Trophoblast cell (in vitro differentiated cells and primary cell): Measurements from ENCODE around the gene TGFBRAP1.

Source experiments
- DNase-seq, 2 donors: peaks; one replicate each; pipeline ENCODE4 v3.0.0-alpha.2; 2016
- H2AFZ ChIP-seq: 2 replicates; pipeline ENCODE4 v1.6.1; 2013; ENCODE audit warnings: low read length, moderate library complexity, mild to moderate bottlenecking; ENCODE audit not compliant: insufficient read depth, poor library complexity
- H2AK5ac ChIP-seq: 2 replicates; pipeline ENCODE4 v1.6.1; 2013; ENCODE audit warnings: mild to moderate bottlenecking, low read length
- H2BK120ac ChIP-seq: 2 replicates; pipeline ENCODE4 v1.6.1; 2013; ENCODE audit warnings: low read length, mild to moderate bottlenecking, moderate library complexity; ENCODE audit not compliant: insufficient read depth, poor library complexity
- H2BK12ac ChIP-seq: 2 replicates; pipeline ENCODE4 v1.6.1; 2013; ENCODE audit warnings: mild to moderate bottlenecking, low read length, moderate library complexity
- H2BK5ac ChIP-seq: 2 replicates; pipeline ENCODE4 v1.6.1; 2013; ENCODE audit warnings: low read length, low read depth, moderate library complexity, mild to moderate bottlenecking; ENCODE audit not compliant: poor library complexity
- H3K14ac ChIP-seq: 2 replicates; pipeline ENCODE4 v1.6.1; 2013; ENCODE audit warnings: mild to moderate bottlenecking, low read length
- H3K18ac ChIP-seq: 2 replicates; pipeline ENCODE4 v1.6.1; 2013; ENCODE audit warnings: mild to moderate bottlenecking, low read length
- H3K23ac ChIP-seq: 2 replicates; pipeline ENCODE4 v1.6.1; 2013; ENCODE audit warnings: low read length
- H3K27ac ChIP-seq: 2 replicates; pipeline ENCODE4 v1.5.1; 2013; ENCODE audit warnings: low read depth, mild to moderate bottlenecking, inconsistent platforms, low read length, moderate library complexity
- H3K27me3 ChIP-seq: 2 replicates; pipeline ENCODE4 v1.6.1; 2013; ENCODE audit warnings: inconsistent platforms, mild to moderate bottlenecking, low read length, moderate library complexity; ENCODE audit not compliant: insufficient read depth
- H3K36me3 ChIP-seq, 2 experiments: 1 replicate in 1 of 2; 2 replicates in 1 of 2; pipeline ENCODE4 v1.6.1; 2013; ENCODE audit warnings: low read length in 2 of 2, mild to moderate bottlenecking in 2 of 2, moderate library complexity in 1 of 2; ENCODE audit not compliant: insufficient read depth in 2 of 2, control insufficient read depth in 1 of 2
- H3K4ac ChIP-seq: 2 replicates; pipeline ENCODE4 v1.6.1; 2013; ENCODE audit warnings: low read depth, mild to moderate bottlenecking, low read length, moderate library complexity
- H3K4me1 ChIP-seq, 2 experiments: 1 replicate in 1 of 2; 2 replicates in 1 of 2; pipeline ENCODE4 v1.6.1; 2013; ENCODE audit warnings: low read length in 2 of 2, mild to moderate bottlenecking in 2 of 2, moderate library complexity in 1 of 2; ENCODE audit not compliant: insufficient read depth in 2 of 2, control insufficient read depth in 1 of 2
- H3K4me2 ChIP-seq: 2 replicates; pipeline ENCODE4 v1.6.1; 2013; ENCODE audit warnings: inconsistent platforms, mild to moderate bottlenecking, low read length, moderate library complexity
- H3K4me3 ChIP-seq: 2 replicates; pipeline ENCODE4 v1.5.1; 2013; ENCODE audit warnings: mild to moderate bottlenecking, low read depth, low read length, inconsistent platforms
- H3K79me1 ChIP-seq: one replicate; pipeline ENCODE4 v1.6.1; 2013; ENCODE audit warnings: low read length
- H3K79me2 ChIP-seq: 2 replicates; pipeline ENCODE4 v1.6.1; 2013; ENCODE audit warnings: low read length, mild to moderate bottlenecking; ENCODE audit not compliant: control insufficient read depth, insufficient read depth, poor library complexity
- H3K9ac ChIP-seq: 2 replicates; pipeline ENCODE4 v1.6.1; 2013; ENCODE audit warnings: mild to moderate bottlenecking, low read length
- H3K9me3 ChIP-seq: 2 replicates; pipeline ENCODE4 v1.6.1; 2013; ENCODE audit warnings: low read depth, mild to moderate bottlenecking, control low read depth, inconsistent platforms, low read length; ENCODE audit not compliant: insufficient read depth
- H4K12ac ChIP-seq: 2 replicates; pipeline ENCODE4 v1.6.1; 2013; ENCODE audit warnings: low read depth, mild to moderate bottlenecking, low read length, moderate library complexity
- H4K8ac ChIP-seq: 2 replicates; pipeline ENCODE4 v1.6.1; 2013; ENCODE audit warnings: low read depth, mild to moderate bottlenecking, low read length, moderate library complexity
- H4K91ac ChIP-seq: one replicate; pipeline ENCODE4 v1.6.1; 2013; ENCODE audit warnings: low read depth, mild to moderate bottlenecking, low read length, moderate library complexity
- WGBS: extraction: QIAGEN DNeasy Blood & Tissue Kit; methylation state at CpG from one replicate; pipeline ENCODE4 v1.1.7; 2013; ENCODE audit warnings: missing lambda C conversion rate; ENCODE audit not compliant: insufficient read length, insufficient coverage; ENCODE audit errors: extremely low coverage; 5-methylcytosine and 5-hydroxymethylcytosine counted together

TGFBRAP1 gene

GRCh38 chr2:105244451-105244850 lies 85.1 kb downstream of the TGFBRAP1 start:
- Histone ChIP-seq H3K79me2 (peaks cover 3% of the 10 kb centered on the region), H3K36me3 (no peaks in the 10 kb centered on the region), H3K9ac (no peak overlapping the region), H2AFZ (no peak overlapping the region), H3K4me3 (no peak overlapping the region), H3K27ac (no peak overlapping the region), H2BK5ac (no peak overlapping the region), H3K23ac (no peak overlapping the region), H3K4ac (no peak overlapping the region), H4K8ac (no peak overlapping the region), H2AK5ac (peak overlapping the region; percentile 57), H3K27me3 (no peaks in the 10 kb centered on the region), H3K9me3 (peaks cover 5% of the 10 kb centered on the region), H4K91ac (peak overlapping the region; percentile 67), H3K4me2 (no peak overlapping the region), H2BK12ac (peak overlapping the region; percentile 95), H2BK120ac (no peak overlapping the region), H3K79me1 (peaks cover 21% of the 10 kb centered on the region), H4K12ac (no peak overlapping the region), H3K4me1 (peaks cover 7 to 11% of the 10 kb centered on the region in 2 experiments), H3K18ac (no peak overlapping the region), H3K14ac (no peak overlapping the region)
- no peak for DNase-seq
- WGBS, result no CpG with 5 or more reads among the region's 3 CpGs

GRCh38 chr2:105243961-105244360 lies 85.6 kb downstream of the TGFBRAP1 start:
- H3K4me3 ChIP-seq, result no peak overlapping the region
- no peaks in the 10 kb centered on the region for H3K36me3 ChIP-seq
- H3K4me1 ChIP-seq, result peaks cover 7 to 11% of the 10 kb centered on the region in 2 experiments
- H3K27me3 ChIP-seq, result no peaks in the 10 kb centered on the region
- no peak overlapping the region for H2BK120ac ChIP-seq
- peak overlapping the region; percentile 6 for H2BK12ac ChIP-seq
- H4K8ac ChIP-seq, result peak overlapping the region; percentile 64
- peak overlapping the region; percentile 16 for H4K91ac ChIP-seq
- no peak overlapping the region for H2AK5ac ChIP-seq
- no peak overlapping the region for H3K9ac ChIP-seq
- peaks cover 3% of the 10 kb centered on the region for H3K79me2 ChIP-seq
- no peak overlapping the region for H3K18ac ChIP-seq
- H3K14ac ChIP-seq, result no peak overlapping the region
- H3K27ac ChIP-seq, result no peak overlapping the region
- no peak overlapping the region for H2AFZ ChIP-seq
- DNase-seq, result no peak
- no CpG with 5 or more reads among the region's 5 CpGs for WGBS
- no peak overlapping the region for H3K23ac ChIP-seq
- no peak overlapping the region for H3K4ac ChIP-seq
- H3K4me2 ChIP-seq, result no peak overlapping the region
- peaks cover 5% of the 10 kb centered on the region for H3K9me3 ChIP-seq
- no peak overlapping the region for H4K12ac ChIP-seq
- peaks cover 21% of the 10 kb centered on the region for H3K79me1 ChIP-seq
- no peak overlapping the region for H2BK5ac ChIP-seq

GRCh38 chr2:105242286-105242993 lies 87.1 kb downstream of the TGFBRAP1 start:
- Histone ChIP-seq H3K4ac (no peak overlapping the region), H3K79me1 (peaks cover 20% of the 10 kb centered on the region), H3K36me3 (no peaks in the 10 kb centered on the region), H3K4me3 (no peak overlapping the region), H3K27ac (no peak overlapping the region), H3K9me3 (peaks cover 5% of the 10 kb centered on the region), H2BK12ac (peak overlapping the region; percentile 68), H3K27me3 (no peaks in the 10 kb centered on the region), H3K4me2 (no peak overlapping the region), H4K12ac (no peak overlapping the region), H2AK5ac (peak overlapping the region; percentile 7), H3K9ac (no peak overlapping the region), H2BK120ac (peak overlapping the region; percentile 4), H2BK5ac (no peak overlapping the region), H3K14ac (peak overlapping the region; percentile 1), H3K4me1 (peaks cover 5% of the 10 kb centered on the region in 2 experiments), H4K91ac (peak overlapping the region; percentile 60), H2AFZ (no peak overlapping the region), H3K79me2 (no peaks in the 10 kb centered on the region), H3K23ac (no peak overlapping the region), H3K18ac (no peak overlapping the region), H4K8ac (no peak overlapping the region)
- no peak for DNase-seq
- no CpG with 5 or more reads among the region's 50 CpGs for WGBS

GRCh38 chr2:105241443-105241842 lies 88.1 kb downstream of the TGFBRAP1 start, which contains the start of gene GPR45:
Gene GPR45 (plus strand): TSS chr2:105241743. CDS start chr2:105241859, 116 bp downstream.
- no CpG with 5 or more reads among the region's 10 CpGs for WGBS
- H2AFZ ChIP-seq, result no peak within 1 kb of the TSS
- H2BK12ac ChIP-seq, result peak within 1 kb of the TSS; percentile 68
- peak within 1 kb of the TSS; percentile 60 for H4K91ac ChIP-seq
- no peaks in the 10 kb centered on the region for H3K79me2 ChIP-seq
- H3K23ac ChIP-seq, result no peak within 1 kb of the TSS
- no peak within 1 kb of the TSS for H2BK5ac ChIP-seq
- H3K4me1 ChIP-seq, result peaks cover 5% of the 10 kb centered on the region in 2 experiments
- H3K4me2 ChIP-seq, result no peak within 1 kb of the TSS
- H3K4ac ChIP-seq, result no peak within 1 kb of the TSS
- H3K9me3 ChIP-seq, result peaks cover 10% of the 10 kb centered on the region
- H4K8ac ChIP-seq, result no peak within 1 kb of the TSS
- no peaks in the 10 kb centered on the region for H3K36me3 ChIP-seq
- H3K18ac ChIP-seq, result no peak within 1 kb of the TSS
- no peak within 1 kb of the TSS for H3K27ac ChIP-seq
- no peak within 1 kb of the TSS for H3K4me3 ChIP-seq
- no peak within 1 kb of the TSS for H4K12ac ChIP-seq
- no peak within 1 kb of the TSS for H3K9ac ChIP-seq
- no peak for DNase-seq
- peak within 1 kb of the TSS; percentile 7 for H2AK5ac ChIP-seq
- H3K14ac ChIP-seq, result peak within 1 kb of the TSS; percentile 1
- peak within 1 kb of the TSS; percentile 4 for H2BK120ac ChIP-seq
- no peaks in the 10 kb centered on the region for H3K27me3 ChIP-seq
- H3K79me1 ChIP-seq, result peaks cover 22% of the 10 kb centered on the region
